22Rv1 (cell line): ENCODE data around the gene KANSL2.
"Not testable (repeated sequence)": the region's sequence is repeated elsewhere in the genome, so short reads cannot be mapped to it uniquely, and the experiment has no call there.

ENCODE experiments used
- H3K27ac ChIP-seq: fragments of 450-650 bp; 2 replicates; pipeline ENCODE4 v1.5.1; 2017
- ZFX ChIP-seq: fragments of 450-650 bp; IDR thresholded peaks from 2 replicates; pipeline ENCODE4 v1.6.1; 2017; ENCODE audit warnings: antibody characterized with exemption, borderline replicate concordance
- TF ChIP-seq, protein P1 (sequence below): fragments of 450-650 bp; IDR thresholded peaks from 2 replicates; pipeline ENCODE4 v1.5.1; 2017; ENCODE audit warnings: mild to moderate bottlenecking

KANSL2 gene, protein sequence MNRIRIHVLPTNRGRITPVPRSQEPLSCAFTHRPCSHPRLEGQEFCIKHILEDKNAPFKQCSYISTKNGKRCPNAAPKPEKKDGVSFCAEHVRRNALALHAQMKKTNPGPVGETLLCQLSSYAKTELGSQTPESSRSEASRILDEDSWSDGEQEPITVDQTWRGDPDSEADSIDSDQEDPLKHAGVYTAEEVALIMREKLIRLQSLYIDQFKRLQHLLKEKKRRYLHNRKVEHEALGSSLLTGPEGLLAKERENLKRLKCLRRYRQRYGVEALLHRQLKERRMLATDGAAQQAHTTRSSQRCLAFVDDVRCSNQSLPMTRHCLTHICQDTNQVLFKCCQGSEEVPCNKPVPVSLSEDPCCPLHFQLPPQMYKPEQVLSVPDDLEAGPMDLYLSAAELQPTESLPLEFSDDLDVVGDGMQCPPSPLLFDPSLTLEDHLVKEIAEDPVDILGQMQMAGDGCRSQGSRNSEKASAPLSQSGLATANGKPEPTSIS

DNA sequence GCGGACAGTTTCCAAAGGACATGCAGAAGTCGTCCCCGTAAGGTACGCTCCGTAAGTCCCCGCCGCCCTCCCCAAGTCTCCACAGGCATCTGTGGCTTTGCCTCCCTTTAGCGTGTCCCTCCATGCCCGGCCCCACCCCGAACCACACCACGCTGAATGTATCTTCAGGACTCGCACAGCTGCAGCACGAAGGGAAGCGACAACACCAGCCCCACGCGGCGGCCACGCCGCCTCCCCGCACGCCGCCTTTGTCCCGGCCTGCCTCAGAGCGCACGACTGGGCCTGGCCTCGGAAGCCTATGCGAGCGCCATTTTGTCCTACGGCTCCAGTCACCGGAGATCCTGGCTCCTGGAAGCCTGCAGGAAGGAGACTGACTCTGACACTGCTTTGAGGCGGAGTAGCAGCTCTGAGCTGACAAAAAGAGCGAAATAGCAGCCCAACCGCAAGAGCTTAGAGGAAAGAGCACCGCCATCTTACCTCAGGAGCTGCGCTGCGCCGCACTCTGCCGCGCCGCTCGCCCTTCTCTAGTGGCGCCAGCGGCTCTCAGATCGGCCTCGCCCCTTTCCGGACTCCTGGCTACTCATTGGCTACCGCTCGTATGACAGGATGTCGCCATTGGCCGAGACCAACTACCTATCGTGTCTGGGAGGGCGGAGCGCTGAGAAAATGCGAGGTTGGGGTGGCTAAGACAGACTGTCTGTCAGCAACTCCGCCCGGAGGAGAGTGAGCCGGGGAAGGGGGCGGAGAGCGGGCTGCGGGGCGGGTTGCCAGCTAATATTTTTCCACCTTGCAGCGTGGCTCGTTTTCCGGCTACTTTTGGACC lies at the start of gene KANSL2:
Gene KANSL2, minus strand, starts transcription at position 529 of the 823 bp plus-strand sequence. CDS start 606 bp downstream, outside the sequence.
- TF ChIP-seq, protein P1, sequence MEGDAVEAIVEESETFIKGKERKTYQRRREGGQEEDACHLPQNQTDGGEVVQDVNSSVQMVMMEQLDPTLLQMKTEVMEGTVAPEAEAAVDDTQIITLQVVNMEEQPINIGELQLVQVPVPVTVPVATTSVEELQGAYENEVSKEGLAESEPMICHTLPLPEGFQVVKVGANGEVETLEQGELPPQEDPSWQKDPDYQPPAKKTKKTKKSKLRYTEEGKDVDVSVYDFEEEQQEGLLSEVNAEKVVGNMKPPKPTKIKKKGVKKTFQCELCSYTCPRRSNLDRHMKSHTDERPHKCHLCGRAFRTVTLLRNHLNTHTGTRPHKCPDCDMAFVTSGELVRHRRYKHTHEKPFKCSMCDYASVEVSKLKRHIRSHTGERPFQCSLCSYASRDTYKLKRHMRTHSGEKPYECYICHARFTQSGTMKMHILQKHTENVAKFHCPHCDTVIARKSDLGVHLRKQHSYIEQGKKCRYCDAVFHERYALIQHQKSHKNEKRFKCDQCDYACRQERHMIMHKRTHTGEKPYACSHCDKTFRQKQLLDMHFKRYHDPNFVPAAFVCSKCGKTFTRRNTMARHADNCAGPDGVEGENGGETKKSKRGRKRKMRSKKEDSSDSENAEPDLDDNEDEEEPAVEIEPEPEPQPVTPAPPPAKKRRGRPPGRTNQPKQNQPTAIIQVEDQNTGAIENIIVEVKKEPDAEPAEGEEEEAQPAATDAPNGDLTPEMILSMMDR = no peak
- TF ChIP-seq ZFX = 0 out of 2 replicates have a peak, but pooled peaks have one; percentile 55
- peak within 1 kb of the TSS; percentile 85 for H3K27ac ChIP-seq

DNA sequence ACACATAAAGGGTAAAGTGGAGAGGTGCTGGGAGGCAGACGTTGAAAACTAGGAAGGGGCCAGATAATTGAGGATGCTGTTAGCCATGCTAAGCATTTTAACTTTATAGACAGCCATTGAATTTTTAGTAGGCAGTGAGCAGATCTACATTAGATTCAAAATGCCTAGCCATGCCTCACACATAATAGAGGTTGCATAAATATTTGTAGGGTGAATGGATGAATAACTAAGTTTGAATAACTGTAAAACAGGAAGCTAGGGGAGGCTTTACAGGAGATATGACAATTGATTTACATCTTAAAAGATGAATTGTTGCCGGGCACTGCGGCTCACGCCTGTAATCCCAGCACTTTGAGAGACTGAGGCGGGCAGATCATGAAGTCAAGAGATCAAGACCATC lies 46.8 kb upstream of the KANSL2 start:
- TF ChIP-seq, protein P1 = no peak
- no peak for TF ChIP-seq ZFX

DNA sequence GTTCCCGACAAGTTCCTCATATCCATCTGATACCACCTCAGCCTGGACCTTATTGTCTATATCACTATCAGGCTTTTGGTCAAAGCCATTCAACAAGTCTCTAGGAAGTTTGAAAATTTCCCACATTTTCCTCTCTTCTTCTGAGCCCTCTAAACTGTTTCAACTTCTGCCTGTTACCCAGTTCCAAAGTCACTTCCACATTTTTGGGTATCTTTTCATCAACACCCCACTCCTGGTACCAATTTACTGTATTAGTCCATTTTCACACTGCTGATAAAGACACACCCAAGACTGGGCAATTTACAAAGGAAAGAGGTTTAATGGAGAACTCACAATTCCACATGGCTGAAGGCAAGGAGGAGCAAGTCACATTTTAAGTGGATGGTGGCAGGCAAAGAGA lies 38.7 kb upstream of the KANSL2 start:
- H3K27ac ChIP-seq = not testable (repeated sequence)

More for the DNA sequence above, 46.8 kb upstream of the KANSL2 start:
- H3K27ac ChIP-seq = no peak overlapping the region

DNA sequence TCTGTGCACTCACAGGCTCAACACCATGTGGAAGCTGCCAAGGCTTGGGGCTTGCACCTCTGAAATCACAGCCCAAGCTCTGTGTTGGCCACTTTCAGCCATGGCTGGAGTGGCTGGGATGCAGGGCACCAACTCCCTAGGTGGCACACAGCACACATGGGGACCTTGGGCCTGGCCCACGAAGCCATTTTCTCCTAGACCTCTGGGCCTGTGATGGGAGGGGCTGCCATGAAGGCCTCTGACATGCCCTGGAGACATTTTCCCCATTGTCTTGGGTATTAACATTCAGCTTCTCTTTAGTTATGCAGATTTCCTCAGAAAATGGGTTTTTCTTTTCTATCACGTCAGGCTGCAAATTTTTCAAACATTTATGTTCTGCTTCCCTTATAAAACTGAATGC lies 38.1 kb upstream of the KANSL2 start:
- not testable (repeated sequence) for H3K27ac ChIP-seq

DNA sequence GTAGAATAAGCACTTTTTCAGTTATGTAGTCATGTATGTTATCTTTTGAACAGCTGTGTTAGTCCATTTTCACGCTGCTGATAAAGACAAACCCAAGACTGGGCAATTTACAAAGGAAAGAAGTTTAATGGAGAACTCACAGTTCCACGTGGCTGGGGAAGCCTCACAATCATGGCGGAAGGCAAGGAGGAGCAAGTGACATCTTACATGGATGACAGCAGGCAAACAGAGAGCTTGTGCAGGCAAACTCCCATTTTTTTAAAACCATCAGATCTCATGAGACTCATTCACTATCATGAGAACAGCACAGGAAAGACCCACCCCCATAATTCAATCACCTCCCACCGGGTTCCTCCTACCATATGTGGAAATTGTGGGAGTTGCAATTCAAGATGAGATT lies 37.0 kb upstream of the KANSL2 start:
- not testable (repeated sequence) for H3K27ac ChIP-seq

DNA sequence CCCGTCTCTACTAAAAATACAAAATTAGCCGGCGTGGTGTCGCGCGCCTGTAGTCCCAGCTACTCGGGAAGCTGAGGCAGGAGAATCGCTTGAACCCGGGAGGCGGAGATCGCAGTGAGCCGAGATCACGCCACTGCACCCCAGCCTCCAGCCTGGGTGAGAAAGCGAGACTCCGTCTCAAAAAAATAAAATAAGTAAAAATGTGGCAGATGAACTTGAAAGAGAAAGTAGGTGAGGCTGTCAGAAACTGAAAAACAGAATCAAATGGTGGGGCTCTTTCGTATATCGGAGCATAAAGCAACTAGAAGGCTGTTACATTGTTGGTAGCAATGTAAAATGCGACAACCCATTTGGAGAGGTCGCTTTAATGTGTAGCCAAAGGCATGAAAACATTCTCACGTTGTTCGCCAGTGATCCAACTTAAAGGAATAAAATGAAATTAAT lies 35.2 kb upstream of the KANSL2 start:
- H3K27ac ChIP-seq = peak overlapping the region; percentile 99
- TF ChIP-seq, protein P1 = no peak
- TF ChIP-seq ZFX = no peak

DNA sequence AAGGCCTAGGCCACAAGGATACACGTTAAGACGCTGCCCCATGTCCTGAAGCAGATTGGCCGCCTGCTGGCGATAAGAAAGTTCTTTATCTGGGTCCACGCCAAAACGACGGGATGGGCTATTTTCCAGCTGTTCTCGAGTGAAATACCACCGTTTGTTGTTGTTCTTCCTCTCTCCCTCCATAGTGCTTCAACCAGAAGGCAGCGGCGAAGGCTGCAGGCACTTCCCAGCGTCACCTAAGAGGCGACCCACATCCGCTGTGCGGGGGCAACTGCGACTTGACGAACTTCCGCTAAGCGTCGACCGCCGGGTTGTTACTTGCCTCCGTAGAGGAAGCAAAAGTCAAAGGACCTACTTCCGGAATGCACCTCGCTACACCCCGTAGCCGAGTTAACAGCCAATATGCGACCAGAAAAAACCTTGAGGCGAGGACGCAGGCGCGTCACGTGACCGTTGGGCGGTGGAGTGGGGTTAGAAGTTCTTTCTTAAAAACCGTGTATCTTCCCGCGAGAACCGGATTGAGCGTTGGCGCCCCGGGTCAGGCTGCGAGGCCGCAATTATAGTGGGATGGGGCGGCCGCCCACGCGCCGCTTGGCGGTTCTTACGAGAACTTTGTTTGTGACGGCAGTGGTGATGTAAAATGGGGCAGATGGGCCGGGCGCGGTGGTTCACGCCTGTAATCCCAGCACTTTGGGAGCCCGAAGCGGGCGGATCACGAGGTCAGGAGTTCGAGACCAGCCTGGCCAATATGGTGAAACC lies 34.6 kb upstream of the KANSL2 start, which contains the start of gene CCNT1:
Gene CCNT1, minus strand, starts transcription at position 215 of the 759 bp plus-strand sequence. Its CDS starts 32 bp downstream, at position 183.
- TF ChIP-seq ZFX = 0 out of 2 replicates have a peak, but pooled peaks have one; percentile 46
- TF ChIP-seq, protein P1 = peak; percentile 20
- H3K27ac ChIP-seq = peak within 1 kb of the TSS; percentile 99

DNA sequence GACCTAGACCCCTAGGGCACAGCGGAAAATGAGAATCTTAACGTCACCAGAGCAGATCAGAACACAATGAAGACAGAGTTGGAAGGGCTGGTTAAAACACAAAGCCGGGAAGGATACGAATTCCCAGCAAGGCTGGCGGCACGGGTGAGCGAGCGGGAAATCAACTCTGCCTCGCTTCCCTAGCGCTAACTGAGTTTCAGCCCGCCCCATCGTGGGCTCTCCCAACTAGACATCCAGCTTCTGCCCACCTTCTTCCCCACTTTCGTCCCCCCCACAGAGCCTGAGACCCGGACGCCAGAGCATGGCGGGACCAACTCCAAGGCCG lies 34.1 kb upstream of the KANSL2 start:
- no peak for TF ChIP-seq ZFX
- TF ChIP-seq, protein P1 = no peak
- peak overlapping the region; percentile 99 for H3K27ac ChIP-seq
